Measurements from ENCODE around the gene LRFN2.

Gene LRFN2

DNA sequence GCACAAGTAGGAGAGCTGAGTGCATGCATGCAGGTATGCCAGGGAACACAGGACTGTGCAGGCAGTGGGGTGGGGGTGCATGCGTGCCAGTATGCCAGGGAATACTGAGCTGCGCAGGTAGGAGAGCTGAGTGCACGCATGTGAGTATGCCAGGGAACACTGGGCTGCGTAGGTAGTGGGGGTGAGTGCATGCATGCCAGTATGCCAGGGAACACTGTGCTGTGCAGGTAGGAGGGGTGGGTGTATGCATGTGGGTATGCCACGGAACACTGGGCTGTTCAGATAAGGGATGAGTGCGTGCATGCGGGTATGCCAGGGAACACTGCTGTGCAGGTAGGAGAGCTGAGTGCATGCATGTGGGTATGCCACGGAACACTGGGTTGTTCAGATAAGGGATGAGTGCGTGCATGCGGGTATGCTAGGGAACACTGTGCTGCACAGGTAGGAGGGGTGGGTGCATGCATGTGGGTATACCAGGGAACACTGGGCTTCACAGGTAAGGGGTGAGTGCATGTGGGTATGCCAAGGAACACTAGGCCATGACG lies 77.4 kb downstream of the LRFN2 start:
- DNase-seq, result no peak

DNA sequence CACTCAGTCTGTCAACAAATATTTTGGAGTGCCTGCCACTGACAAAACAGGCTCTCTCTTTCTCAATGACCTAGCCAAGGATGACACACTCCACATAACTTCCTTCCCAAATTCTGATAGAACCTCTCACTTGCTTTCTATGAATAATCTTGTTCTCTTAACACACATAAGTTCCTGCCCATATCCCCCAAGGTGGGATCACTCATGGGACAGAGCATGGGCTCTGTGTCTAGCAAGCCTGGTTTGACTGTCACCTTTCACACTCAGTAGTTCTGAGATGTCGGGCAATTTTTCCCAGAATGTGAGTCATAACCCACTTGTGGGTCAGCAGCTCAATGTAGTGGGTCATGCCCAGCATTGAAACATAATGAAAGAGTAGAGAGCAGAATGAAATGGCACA lies 78.1 kb downstream of the LRFN2 start:
- no peak for DNase-seq

DNA sequence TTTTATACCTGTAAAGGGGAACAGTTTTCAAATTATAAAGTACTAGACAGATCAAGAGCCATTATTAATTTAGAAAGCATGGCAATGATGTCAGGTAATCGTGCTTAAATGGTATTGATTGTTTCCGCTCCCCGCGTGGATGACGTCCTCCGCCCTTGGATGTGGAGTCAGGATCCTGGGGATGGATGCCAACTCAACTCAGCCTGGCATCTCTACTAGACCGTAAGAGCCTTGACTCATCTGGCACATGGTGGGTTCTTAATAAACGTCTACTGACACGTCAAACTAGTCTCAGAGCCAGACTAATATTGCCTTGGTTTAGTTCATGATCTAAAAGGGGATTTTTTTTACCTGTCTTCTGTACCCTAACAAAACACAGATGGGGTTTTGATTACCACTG lies 80.2 kb downstream of the LRFN2 start:
- no peak for DNase-seq

DNA sequence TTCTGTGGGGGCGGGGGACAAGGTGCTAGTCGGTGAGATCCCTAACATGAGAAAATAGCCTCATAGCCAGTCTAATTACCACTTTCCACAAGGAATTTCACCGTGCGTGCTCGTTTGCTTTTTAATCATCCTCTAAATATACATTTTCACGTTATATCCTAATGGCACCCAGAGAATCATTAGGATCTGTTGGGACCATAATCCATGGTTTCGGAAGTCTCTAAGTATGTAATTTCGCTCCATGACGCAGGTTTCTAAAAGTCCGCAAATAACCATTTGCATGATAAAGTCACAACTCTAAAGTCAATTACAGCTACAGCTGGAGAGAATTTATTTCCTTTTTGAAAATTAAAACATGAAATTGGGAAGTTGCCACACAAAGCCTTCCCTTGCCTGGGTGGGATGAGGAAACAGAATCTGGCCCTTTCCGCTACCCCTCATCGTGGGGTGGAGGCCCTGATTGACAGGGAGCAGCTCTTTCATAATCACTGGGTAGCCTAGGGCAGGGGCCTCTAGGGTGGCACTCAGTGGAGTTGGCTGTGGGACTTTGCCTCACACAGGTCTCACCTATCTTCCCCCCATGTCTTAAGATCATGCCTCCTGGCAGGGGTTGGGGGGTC lies 81.9 kb downstream of the LRFN2 start:
- no peak for DNase-seq

DNA sequence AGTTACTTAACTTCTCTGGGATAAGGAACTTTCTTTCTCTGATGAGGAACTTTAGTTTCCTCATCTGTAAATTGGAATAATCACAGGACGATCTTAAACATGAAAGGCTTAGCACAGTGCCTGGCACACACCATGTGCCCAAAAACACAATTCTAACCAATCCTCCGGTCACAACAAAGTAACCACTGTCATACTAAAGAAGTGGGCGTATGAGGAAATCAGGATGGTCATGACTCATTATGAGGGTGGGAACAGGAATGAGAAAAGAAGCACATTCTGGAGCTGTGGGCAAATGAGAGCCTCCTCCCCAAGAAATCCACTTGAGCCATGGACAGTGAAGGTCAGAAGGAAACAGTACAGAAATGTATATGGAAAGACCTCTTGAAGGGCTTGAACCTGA lies 82.9 kb downstream of the LRFN2 start:
- DNase-seq, result no peak

DNA sequence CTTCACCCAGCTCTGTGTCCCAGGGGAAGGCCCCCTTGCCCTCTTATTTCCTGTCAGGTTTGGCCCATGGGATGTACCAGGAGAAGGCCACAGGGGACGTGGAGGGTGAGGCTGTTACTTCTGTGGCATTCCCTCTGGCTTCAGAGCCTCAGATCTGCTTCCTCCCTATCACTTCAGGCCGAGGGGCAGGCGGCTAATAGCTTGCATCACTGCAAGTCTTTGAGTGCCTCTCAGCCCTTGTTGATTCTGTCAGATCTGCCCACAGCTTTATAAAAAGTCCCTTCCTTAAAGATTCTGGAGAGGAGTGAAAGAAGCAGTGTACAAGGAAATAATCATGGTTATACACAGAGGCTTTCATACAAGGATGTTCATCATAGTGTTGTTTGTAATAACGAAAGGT lies 86.9 kb downstream of the LRFN2 start:
- DNase-seq, result no peak

DNA sequence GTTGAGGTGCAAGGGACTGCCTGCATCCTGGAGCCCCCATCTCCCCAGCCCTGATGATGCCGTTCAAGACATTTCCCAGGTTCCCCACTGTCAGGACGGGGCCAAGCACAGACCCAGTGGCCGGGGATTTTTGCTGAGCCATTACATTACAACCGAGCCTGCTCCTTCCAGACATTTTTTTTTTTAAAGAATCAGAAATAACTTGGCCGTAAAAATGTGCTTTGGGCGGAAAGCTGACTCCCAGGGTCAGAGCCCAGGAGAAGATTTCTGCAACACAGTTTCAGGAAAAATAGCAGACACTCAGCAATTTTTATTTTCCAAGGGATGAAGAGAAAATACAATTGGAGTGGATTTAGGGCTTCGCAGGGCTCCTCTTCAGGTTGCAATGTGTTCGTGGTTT lies 87.9 kb downstream of the LRFN2 start:
- no peak for DNase-seq

DNA sequence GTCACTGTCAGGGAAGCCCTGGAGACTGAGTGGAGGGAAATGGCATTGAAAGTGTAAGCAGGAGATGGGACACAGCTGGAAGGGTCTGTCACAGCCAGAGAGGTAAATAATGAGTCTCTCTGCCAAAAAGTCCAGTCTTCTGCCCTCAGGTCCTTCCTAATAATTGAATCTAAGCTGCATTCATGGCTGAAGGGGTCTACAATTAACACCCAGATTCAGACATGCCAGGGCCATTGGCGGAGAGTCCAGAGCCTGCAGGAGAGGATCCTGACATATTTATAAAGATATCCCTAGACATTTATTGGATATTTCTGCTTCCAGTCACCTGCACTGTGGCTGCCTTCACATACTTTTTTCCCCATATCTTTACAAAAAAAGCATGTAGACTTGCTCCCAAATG lies 89.0 kb downstream of the LRFN2 start:
- DNase-seq, result no peak

DNA sequence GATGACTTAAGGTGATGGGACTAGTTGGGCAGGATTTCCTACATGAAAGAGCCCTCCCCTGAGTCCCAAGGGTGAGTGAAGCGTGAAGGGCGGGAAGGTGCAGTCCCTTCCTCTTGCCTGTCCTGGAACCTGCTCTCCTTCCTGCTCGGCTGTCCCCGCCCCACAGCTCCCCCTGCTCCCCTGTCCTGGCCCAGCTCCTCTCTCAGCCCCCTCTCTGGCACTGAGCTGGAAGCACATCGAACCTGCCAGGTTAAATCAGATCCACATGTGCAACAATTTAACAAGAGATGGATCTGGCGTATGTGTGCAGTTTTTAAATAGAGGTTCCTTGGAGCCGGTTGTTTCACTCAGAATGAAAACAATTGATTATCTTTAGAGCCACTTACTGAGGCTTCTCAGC lies 95.0 kb downstream of the LRFN2 start:
- no peak for DNase-seq

DNA sequence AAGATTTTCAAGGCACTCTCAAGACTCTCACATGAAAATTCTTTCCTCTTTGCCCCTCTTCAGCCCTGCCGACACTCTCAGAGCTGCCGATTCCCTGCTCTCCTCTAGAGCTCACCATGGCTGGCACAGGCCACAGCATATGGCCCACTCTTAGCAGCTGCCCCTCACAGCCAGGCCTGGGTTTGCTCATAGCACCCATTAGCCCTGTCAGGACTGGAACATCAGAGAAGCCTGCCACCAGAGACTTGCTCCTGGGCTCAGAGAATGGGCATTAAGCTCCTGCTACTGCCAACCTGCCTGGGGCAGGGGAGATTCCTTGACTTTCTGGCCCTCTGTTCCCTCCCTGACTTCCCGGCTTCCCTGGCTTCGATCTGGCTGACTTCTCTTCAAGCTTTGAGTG lies 96.7 kb downstream of the LRFN2 start:
- no peak for DNase-seq

DNA sequence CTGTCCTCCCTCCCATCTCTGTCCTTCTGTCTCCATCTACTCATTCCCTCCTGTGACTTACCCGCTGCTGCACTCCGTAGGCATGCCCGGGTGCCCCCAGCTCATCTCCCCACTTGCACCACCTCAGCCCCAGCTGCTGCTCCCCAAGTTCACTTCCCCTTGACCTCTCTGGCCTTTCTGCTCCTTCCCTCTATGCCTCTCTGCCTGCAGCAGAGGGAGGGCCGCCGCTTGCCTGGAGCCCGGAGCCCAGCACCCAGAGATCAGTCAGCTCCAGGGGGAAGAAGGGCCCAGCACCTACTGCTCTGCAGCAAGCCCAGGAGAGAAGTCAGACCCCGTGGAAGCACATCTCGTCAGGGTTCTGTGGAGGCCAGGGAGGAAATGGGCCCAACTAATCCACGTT lies 97.4 kb downstream of the LRFN2 start:
- DNase-seq, result no peak

DNA sequence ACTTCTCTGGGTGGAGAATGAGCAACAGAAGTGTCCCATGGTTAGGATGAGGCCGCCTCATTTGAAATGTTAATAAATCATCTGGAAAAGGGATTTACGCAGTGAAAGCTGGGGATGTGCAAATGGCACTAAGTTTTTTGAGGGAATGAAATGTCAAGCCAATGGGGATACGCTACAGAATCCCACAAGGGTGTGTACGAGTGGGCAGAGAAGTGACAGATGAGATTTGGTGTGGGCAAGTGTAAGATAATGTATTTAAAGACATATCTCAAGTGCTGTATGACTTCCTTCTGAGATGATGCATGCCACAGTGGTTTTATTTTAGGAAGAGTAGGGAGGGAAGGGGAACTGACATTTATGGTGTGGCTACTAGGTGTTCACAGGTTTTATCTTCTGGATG lies 100.6 kb downstream of the LRFN2 start:
- no peak for DNase-seq

DNA sequence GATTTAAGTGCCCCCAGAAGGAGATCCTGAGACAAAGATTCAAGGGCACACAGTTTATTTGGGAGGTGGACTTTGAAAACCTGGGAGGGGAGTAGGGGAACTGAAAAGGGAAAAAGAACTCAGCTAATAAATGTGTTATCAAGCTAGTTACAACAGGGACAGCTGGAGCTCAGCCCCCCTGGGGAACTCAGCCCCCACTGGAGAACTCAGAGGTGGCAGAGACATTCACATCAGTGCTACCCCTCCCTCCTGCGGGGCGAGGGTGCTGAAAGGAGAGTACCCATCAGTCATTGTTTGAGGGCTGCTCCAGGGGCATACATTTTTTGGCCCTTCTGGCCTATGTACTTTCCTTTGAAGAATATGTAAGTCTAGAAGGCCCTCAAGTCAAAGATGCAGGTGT lies 101.4 kb downstream of the LRFN2 start:
- DNase-seq, result no peak

DNA sequence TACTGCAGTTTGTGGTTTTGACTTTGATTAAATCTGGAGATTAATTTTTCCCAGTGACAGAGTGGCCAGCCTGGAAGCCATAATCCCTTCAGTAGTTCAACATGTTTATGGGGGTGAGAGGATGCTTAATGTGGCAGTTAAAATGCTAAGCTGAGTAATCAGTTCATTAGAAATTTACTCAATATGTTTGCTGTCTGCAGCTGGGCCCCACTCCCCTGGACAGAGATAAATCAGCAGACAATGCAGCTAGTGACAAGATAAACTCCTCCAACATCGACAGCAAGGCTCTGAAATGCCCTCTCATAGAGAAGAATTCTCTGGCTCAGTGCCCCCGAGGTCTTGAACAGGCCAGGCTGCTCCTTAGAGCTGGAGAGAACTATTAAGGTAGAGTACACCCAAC lies 101.9 kb downstream of the LRFN2 start:
- no peak for DNase-seq

DNA sequence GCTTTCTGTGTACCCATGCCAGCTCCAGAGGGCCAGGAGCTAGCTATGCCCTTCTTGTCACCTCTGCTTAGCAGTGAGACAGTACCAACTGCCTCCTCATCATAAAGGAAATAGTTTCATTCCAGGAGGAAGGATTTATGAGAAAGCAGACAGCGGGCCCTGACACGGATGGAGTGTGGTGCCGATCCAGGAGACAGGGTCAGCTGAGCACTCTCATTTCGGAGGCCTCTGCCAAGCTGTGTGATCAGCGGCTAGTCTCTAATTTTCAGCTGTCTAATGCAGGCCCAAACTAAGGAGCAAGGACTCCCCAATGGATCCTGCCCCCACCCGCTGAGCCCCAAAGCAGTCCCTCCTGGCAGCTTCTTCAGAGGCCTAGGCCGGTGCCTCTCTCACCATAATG lies 103.1 kb downstream of the LRFN2 start:
- DNase-seq, result no peak

DNA sequence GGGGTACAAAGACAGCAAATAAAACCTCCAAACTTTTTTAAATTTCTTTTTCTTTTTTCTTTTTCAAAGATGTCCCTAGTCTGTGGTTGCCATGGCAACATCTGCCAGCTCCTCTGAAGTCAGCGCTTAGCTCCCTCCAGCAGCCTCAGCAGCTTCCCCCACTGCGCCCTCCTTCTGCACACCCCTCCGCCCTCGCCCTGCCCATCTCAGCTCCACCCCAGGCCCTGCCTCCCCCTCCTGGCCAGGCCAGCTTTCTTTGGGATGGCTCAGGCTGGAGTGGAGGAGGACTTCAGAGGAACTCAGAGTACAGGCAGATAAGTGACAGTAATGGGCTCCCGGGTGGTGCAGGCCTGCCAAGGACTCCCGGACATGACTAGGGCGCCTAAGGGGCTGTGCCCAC lies 104.6 kb downstream of the LRFN2 start:
- DNase-seq, result no peak

DNA sequence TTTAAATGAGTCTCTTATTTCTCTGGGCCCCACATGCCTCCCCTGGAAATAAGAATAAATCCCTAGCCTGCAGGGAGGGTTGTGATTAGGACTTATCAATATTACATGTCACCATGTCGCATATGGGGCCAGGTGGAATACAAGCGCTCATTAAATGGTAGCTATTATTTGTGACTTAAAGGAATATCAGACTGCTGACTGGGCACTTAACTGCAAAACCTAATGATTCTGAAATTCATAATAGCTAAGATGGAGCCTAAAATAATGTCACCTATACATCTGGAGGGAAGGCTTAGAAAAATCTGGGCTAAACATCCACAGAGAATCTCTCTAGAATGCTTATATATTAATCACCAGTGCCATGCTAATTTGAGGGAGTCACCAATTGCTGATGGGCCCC lies 106.5 kb downstream of the LRFN2 start:
- no peak for DNase-seq

DNA sequence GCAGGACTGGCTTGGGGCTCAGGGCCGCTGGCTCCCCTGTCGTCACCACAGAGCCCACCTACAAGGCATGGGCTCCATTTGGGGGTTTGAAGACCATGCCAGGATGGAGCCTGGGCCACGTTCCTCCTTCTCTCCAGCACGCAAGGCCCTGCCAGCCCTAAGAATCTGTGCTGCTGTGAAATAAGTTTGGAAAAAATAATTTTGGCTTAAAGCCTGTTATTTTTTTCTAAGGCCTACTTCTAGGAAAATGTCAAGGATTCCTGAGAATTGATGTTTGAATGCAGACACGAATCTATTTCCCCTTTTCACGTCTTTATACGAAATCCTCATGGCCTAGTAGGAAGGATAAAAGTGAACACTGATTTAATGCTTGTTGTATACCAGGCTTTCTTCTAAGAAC lies 107.5 kb downstream of the LRFN2 start:
- no peak for DNase-seq

DNA sequence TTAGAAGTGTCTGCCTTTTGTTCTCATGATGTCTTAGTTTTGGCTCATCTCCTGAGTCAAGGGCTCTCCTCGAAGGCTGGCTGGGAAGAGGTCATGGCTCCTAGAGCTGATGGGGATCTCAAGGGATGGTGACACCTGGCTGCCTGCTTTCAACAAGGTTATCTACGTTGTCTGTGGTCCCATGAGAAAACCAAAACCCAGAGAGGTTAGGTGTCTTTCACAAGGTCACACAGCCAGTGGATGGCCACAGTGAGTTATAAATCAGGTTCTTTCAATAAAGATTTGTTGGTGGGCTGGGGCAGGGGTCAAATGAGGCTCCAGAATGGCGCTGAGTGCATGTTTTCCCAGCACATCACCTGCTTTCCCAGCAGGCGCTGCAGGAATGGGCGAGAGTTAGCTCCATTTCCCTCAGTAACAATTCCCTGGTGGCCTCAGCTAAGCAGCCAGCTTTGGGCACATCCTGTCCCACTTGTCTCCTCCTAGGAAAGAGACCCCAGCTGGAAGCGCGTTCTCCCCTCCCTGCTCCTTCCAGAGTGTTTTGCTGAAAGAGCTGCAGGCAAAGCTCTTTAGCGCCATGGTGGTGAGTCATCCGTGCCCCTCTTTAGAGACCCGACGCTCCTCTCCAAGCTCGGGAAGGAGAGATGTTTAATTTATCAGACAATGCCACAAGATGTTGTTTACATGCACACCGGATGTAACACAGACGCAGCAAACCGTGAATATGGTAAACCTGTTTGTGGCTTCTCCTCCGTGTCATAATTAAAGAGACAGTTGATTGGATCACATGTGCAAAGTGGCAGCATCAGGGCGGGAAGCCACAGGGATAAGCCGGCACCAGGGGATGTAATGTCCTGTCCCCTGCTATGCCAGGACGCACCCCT lies 109.7 kb downstream of the LRFN2 start:
- no peak for DNase-seq

DNA sequence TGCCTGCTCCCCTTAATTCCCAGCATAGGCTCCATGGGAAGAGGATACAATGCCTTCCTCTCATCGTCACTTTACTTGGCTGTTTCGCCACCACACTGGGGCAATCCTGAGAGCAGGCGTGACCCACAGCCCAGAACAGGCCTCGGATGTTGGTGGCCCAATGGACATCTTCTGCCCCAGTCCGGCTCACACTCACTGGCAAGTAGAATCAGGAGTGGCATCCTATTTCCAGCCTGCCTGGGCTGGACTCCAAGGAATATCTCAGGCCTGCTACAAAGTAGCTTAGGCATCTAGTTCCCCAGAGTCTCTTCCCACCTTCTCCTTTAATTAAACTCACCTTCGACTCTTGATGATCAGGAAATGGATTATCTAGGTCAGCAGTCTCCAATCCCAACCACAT lies 110.5 kb downstream of the LRFN2 start:
- DNase-seq, result no peak

DNA sequence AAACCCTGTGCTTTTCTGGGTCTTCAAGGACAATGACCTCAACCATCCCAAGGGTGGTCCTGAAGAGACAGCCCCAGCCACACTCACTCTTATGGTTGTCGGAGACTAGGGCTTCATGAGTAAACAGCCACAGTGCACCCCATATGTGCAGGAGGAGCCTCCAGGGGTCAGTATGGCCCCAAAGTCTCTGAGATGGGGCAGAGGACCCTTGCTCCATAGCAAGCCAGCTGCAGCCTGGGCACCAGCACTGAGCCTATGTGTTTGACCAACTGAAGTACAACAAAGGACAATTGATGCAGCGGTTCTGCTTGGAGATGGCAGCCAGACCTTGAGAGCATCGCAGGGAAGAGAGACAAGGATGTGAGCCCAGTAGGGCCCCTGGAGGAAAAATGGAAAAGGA lies 112.2 kb downstream of the LRFN2 start:
- DNase-seq, result no peak

DNA sequence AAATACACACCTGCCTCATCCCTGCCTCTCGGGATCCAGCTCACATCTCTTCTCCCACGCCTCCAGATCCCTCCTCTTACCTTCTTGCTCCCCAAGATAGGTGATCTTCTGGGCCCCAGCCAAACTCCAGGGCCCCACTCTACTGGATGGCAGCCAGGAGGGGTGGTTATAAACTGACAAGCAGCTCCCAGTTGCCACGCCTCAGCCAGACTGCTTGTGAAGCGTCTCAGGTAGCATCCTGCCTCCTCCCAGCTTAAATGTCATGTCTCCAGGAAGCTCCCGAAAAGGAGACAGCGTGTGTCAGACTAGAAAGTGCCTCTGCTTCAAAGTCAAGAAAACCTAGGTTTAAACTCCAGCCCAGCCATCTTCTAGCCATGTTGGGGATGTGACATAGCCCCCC lies 114.1 kb downstream of the LRFN2 start:
- DNase-seq, result no peak

DNA sequence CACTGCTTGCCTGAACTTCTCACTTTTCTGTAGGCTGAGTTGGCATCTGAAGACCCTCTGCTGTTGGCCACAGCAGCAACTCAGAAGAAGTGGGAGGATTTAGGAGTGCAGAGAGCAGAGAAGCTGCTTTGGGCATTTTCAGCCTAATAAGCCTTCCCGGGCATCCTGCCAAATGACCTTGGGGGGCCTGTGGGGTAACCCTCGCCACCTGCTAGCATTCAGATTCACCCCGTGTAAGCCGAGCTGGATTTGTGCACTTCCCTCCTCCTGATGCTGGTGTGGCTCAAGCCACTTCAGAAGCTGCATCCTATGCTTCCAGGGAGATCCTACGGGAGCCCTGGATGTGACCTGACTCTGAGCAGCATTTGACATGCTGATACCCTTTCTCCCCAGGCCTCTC lies 114.8 kb downstream of the LRFN2 start:
- no peak for DNase-seq

DNA sequence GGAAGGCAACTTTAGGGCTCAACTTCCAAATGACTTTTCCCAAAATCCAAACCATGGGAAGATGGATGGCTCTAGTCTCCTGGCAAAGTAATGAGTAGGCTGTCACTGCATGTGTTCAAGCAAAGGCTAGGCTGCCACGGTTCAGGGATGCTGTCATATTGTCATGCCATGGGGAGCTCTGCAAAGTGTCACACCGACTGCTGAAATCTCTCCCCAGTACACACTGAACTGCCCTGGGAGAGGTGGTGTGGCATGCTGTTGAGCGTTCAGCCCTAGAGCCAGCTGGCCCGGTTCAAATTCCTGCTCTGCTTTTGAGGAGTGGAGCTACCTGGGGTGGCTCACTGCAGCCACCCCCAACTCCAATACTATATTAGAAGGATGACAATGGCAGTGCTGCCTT lies 115.9 kb downstream of the LRFN2 start:
- no peak for DNase-seq

DNA sequence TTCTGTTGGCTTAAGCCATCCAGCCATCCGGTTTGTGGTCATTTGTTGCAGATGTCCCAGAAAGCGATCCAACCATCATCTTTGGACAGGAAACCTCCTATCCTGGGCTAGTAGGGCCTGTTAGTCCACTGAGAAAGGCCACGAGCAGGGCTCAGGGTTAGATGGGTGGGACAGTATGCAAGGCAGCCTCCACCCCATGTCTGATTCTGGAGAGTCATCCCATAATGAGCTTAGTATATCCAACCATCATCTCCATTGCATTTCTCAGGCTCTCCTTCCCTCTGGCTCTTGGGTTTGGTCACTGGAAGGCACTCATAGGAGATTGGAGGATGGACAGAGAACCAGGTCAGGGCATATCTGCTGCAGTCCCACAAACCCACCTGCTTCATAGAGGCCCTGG lies 117.8 kb downstream of the LRFN2 start:
- no peak for DNase-seq

All from NCI-H187 treated with DMSO at 0.1 percent for 48 hours (cell line).